NCI-H526 treated with DMSO at 0.1 percent for 48 hours (cell line): Measurements from ENCODE around the gene PDE4D.

Source experiments
- DNase-seq: peaks from one replicate; lab custom pipeline; 2025; lab: John Stamatoyannopoulos, UW

The PDE4D gene

DNA sequence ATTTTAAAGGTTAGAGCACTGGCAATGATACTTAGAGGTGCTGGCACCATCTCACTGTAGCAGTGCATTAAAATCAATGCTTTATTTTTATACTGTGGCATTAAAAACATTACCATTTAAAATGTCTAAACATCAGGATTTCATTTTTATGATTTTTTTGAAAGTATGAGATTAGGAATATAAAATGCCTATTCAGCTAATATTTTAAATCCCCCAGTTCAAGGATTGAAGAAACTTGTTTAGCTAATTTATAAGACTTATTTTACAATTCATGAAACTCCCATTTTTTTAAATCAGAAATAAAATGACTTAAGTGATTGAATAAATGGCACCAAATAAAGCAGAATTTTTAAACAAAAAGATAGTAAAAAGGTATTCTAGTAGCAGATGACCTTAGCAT is 685.1 kb downstream of the PDE4D start:
- DNase-seq = no peak

DNA sequence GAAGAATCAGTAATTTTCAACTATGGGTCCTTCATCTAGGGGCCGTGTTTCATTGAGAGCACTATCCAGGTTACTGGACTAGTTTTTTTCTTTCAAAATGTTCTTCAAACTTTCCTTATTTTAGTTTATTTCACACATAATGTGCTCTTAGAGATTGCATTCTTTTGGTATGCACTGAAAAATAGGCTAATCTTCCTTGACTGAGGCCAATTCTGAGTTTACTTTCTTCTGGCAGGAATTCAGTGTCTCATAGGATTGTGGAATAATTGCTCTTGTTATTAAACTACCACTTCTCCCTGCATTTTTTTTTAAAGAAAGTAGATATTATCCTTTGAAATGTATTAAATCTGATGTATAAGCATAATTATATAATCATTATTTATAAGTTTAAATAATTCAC is 686.1 kb downstream of the PDE4D start:
- DNase-seq = no peak

GRCh38 chr5:59206132-59206581 is 687.4 kb downstream of the PDE4D start:
- no peak for DNase-seq

DNA sequence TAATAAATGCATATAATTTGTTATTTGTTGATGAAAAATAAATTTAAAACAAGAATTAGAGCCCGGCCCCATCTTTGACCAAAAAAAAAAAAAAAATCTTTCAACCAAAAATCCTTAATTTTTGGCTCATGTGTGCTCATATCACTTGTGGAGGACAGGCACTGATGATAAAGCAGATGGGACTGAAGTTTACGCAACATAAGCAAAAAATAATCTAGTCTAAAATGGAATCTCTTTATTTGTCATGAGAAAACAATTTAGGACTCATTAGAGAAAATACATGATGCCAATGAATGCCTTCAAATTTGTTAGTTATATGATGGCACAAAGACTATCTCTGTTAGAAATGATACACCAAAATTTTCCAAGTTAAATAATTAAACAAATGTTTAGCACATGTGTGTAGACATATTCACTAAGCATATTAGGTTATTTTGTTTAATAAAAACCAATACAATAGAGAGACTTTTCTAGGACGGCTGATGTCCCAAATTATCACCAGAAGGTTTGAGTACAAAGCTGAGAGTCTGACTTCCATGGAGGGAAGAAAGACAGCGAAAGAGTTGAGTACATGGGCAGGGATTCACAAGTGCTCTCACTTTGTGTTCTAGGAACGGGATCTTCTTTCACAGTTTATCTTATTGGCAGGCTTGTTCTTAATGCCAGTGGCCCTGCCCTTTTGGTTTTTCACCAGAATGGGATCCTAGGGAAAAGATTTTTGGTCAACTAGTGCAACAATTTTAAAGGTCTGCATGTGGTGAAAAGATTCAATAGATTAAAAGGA is 689.2 kb downstream of the PDE4D start:
- no peak for DNase-seq

GRCh38 chr5:59199868-59200267 is 693.7 kb downstream of the PDE4D start:
- no peak for DNase-seq

- no peak for DNase-seq
Observed at GRCh38 chr5:59198832-59199231, 694.7 kb downstream of the PDE4D start.

DNA sequence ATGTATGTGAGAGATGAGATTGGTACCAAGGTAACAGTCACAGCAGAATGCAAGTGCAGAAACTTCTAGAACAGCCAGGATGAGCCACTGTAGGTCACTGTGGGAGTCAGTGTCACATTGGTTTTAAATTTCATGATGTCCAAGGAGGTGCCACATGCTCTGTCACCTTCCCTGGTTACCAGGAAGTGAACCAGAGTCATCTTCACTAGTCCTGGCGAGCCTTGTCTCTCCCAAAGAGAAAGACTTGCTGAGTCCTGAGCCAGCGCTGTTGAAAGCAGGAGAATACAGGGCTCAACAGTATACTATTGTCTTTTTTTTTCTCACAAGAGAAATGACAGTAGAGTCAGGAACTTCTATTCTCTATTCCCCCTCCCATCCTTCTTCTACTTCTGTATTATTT is 695.2 kb downstream of the PDE4D start:
- no peak for DNase-seq

GRCh38 chr5:59197911-59198310 is 695.6 kb downstream of the PDE4D start:
- no peak for DNase-seq

- no peak for DNase-seq
Observed at GRCh38 chr5:59193616-59194319, 699.8 kb downstream of the PDE4D start.

DNA sequence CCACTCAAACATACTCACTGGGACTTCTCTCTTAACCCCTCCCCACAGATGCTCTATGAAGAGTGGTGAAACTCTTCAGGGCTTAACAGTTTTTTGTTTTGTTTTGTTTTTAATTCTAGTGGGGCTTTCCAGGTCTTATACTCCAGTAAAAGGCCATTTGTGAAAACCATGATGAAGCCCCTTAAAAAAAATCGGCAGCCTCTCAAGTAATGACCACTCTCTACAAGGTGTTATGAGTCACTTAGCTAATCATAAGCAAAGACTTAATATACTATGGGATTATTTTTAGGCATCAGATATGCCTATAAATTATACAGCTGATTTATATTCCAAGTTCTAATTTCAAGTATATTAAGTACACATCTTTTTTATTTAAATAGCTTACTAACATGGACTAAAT is 702.8 kb downstream of the PDE4D start:
- no peak for DNase-seq

GRCh38 chr5:59189472-59190244 is 703.9 kb downstream of the PDE4D start:
- DNase-seq = no peak

DNA sequence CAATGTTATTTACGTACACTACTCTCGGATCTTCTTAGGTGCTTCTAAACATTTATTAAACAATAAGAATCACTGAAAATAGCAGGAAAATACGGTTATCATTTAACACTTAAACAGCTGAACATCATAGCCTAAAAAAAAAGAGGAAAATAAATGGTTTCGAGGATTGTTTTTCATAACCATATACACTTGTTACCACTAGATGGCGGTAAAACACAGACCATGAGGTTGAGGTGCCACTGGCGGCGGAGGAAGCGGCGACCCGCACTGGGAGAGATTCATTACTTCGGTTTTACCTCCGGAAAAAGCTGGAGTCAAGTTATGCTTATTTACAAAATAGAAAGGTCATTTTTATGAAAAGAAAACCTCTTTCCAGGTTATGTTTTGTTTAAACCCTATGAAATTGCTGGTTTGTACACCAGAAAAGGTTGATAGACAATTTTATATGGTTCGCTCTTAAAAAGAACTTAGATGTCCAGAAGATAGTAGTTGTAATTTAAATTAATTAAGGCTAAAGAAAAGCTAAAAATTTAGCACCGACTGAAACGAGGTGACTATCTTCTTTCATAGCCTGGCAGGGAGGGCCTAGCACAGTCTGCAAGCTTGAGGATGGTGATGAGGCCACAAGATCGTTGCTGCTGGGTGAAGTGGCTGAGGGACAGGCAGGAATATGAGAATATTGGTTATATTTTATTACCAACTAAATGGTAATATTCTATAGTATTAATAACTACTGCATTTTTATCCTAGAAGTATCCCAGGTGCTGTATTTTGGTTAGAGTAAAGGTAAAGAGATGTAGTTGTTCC is 704.9 kb downstream of the PDE4D start:
- no peak for DNase-seq

GRCh38 chr5:59187857-59188256 is 705.7 kb downstream of the PDE4D start:
- DNase-seq = no peak

DNA sequence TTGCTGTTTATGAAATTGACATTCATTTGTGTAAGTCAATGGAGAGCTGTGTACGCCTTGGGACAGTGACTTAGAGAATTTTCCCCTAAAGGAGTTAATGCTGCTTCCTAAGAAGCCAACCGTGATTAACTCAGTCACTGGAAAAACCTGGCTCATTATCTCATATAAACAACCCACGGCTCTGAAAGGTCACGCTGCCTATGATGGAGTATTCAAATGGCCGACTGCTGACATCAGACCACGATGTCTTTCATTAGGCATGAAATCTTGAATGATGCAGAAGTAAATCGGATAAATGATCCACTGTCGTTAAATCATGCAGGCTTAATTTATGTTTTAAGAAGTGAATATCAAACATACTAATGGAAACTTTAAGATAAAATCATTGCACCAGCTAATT is 706.9 kb downstream of the PDE4D start:
- no peak for DNase-seq

DNA sequence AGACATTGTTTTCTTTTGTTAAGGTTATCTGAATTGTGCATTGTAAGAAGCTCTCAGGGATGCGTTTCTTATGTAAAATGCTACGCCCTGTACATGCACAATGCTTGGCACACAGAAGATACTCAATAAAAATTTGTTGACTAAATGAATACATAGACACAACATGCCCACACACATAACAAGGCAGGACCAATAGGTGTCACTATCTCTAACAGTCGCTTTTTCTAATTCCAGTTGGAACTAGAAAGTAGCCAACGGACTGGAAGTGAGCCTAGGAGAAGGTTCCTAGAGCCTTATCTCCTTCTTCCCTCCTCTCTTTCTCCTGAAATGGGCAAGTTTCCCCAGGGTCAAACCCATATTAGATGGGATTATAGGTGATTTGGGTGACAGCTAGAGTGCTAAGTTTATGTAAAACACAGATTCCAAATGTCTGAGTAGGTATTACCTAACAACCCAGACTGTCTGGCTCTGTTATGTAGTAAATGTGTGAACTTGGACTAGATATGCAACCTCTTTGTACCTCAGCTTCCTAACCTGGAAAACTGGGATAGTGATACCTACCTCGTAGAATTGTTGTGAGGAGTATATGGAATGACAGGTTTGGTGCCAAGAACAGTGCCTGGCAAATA is 707.7 kb downstream of the PDE4D start:
- no peak for DNase-seq

GRCh38 chr5:59184769-59185168 is 708.8 kb downstream of the PDE4D start:
- DNase-seq = no peak

DNA sequence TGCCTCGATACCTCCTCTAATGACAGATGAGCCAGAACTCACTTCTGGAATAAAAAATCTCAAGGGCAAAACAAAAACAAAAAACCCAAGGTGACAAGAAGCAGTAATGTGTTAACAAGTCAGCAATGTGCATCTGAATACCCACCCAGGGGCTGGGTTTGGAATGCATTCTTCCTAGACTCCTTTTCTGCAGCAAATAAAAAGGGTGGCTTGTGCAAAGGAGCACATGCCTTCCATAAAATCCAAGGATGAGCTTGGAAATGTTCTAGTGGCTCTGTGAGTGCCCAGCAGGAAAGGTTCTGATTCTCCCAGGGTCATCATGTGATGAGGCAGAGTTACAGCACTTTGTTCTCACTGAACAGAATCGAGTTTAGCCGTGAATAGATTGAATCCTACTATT is 710.8 kb downstream of the PDE4D start:
- DNase-seq = no peak

GRCh38 chr5:59180515-59180914 is 713.0 kb downstream of the PDE4D start:
- no peak for DNase-seq

DNA sequence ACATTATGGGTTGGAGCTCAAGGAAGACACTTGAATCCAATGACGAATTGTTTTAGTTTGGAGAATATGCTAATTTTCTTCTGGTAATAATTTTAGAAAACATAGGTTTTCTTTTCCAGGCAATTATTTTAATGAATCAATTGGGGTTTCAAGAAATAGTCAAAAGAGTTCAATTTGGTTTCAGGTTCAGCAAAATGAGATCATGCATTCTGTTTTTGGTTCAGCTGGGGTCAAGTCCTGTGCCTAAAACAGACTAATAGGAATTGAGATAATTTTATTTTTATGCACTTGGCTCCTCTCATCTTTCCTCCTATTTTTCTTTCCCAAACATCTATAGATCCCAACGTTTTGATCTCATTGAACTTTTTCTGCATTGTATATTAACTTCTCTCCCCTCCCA is 713.8 kb downstream of the PDE4D start:
- no peak for DNase-seq

DNA sequence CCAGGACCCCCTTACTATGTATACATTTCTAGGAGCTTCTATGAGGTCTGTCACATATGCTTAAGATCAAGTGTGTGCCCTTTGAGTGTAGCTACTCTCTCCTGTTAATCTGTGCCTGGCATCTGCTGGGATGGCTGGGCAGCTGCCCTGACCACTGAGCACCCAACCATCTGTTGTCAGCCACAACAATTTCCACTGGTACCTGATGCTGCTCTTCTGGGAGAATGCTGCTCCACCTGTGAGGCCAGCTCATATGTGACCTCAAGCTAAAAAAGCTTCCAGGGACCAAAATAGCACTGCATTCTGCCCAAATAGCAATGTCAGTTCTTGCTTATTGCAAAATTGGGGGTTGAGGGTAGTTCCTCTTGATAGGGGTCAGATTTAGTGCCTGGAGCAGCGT is 715.0 kb downstream of the PDE4D start:
- no peak for DNase-seq

GRCh38 chr5:59178071-59178470 is 715.5 kb downstream of the PDE4D start:
- DNase-seq = no peak

DNA sequence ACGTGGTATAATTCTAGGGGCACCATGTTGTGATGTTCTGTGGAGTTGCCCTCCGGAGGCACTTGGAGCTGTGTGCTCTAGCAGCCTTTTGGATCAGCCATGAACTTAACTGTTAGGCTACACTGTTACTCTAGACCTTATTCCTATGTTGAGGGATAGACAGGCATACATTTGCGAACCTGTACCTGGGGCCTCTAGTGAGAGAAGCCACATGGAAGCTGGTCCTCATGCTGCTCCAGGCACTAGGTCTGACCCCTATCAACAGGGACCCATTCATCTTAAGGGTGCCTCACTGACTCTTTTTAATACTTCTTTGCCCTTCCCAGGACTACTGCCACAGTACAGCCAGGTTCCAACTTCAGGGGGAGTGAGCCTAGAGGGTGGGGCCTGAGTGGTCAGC is 715.9 kb downstream of the PDE4D start:
- no peak for DNase-seq
